HG03095 (cell line): ENCODE measurements around the gene LNP1.

Source experiments
- ATAC-seq: cut with Tn5 transposase; IDR thresholded peaks from one replicate; pipeline ENCODE4 v1.9.1; 2021; ENCODE audit warnings: moderate library complexity; ENCODE audit not compliant: unreplicated experiment

LNP1 gene

GRCh38 chr3:100399341-100400071 is 1.8 kb upstream of the LNP1 start:
- no peak for ATAC-seq

GRCh38 chr3:100400419-100400779 is 940 bp upstream of the LNP1 start:
- peak; percentile 4 for ATAC-seq

- peak; percentile 9 for ATAC-seq
These were observed 319 bp downstream of the LNP1 start for GRCh38 chr3:100401674-100402041.

GRCh38 chr3:100402256-100402655 is 917 bp downstream of the LNP1 start:
- ATAC-seq = no peak

- ATAC-seq = no peak
These were observed 1.6 kb downstream of the LNP1 start for GRCh38 chr3:100402891-100403290.

GRCh38 chr3:100403362-100404249 is 2.3 kb downstream of the LNP1 start:
- ATAC-seq = no peak

GRCh38 chr3:100404250-100404548 is 2.9 kb downstream of the LNP1 start:
- no peak for ATAC-seq

GRCh38 chr3:100407164-100407563 is 5.8 kb downstream of the LNP1 start:
- ATAC-seq = no peak

- no peak for ATAC-seq
These were observed 6.7 kb downstream of the LNP1 start for GRCh38 chr3:100407977-100408532.

- ATAC-seq = no peak
These were observed 10.0 kb downstream of the LNP1 start for GRCh38 chr3:100411091-100411982.

GRCh38 chr3:100412912-100413590 is 11.7 kb downstream of the LNP1 start:
- ATAC-seq = no peak

- no peak for ATAC-seq
These were observed 12.3 kb downstream of the LNP1 start for GRCh38 chr3:100413613-100414012.

- no peak for ATAC-seq
These were observed 14.8 kb downstream of the LNP1 start for GRCh38 chr3:100416176-100416575.

GRCh38 chr3:100416863-100417262 is 15.5 kb downstream of the LNP1 start:
- no peak for ATAC-seq

GRCh38 chr3:100419406-100419805 is 18.1 kb downstream of the LNP1 start:
- ATAC-seq = no peak

- ATAC-seq = no peak
These were observed 19.5 kb downstream of the LNP1 start for GRCh38 chr3:100420885-100421284.

- no peak for ATAC-seq
These were observed 22.3 kb downstream of the LNP1 start for GRCh38 chr3:100423611-100424010.

GRCh38 chr3:100424261-100424660 is 22.9 kb downstream of the LNP1 start:
- no peak for ATAC-seq

GRCh38 chr3:100425316-100425715 is 24.0 kb downstream of the LNP1 start:
- no peak for ATAC-seq

- no peak for ATAC-seq
These were observed 24.8 kb downstream of the LNP1 start for GRCh38 chr3:100426067-100426682.
